SU-DHL-6 (cell line): Measurements from ENCODE around the gene TMEM52.

Experiments
- EZH2phosphoT487 ChIP-seq: fragments of 200-600 bp; sonication (generic), shearing (Covaris generic); conservative IDR thresholded peaks from 2 replicates; pipeline ENCODE4 v1.6.1; 2018; ENCODE audit warnings: mild to moderate bottlenecking, antibody characterized with exemption, low read length, moderate library complexity, mixed read lengths
- TF ChIP-seq, protein P1 (sequence below): fragments of 200-600 bp; sonication (generic); IDR thresholded peaks from one replicate; pipeline ENCODE4 v1.5.1; 2017; ENCODE audit warnings: antibody characterized with exemption, mild to moderate bottlenecking, low read length, moderate library complexity; ENCODE audit not compliant: insufficient read depth, poor library complexity, severe bottlenecking

DNA sequence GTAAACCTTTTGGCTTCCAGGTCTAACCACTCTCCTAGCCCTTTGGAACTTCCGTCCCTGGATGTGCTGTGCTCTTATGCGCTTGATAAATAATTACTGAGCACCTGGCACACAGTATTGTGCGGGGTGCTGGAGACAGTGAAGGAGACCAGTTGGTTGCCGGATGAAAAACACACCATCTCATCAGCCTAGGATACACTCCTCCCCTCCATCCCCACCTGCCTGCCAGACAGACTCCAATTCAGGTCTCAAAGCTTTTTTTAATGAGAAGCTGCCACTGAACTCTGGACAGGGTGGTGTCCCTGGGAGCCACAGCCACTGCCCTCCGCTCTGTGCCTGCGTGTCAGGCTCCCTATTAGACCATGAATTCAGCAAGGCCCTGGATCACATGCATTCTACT, 37.4 kb downstream of the TMEM52 start:
- TF ChIP-seq, protein P1, sequence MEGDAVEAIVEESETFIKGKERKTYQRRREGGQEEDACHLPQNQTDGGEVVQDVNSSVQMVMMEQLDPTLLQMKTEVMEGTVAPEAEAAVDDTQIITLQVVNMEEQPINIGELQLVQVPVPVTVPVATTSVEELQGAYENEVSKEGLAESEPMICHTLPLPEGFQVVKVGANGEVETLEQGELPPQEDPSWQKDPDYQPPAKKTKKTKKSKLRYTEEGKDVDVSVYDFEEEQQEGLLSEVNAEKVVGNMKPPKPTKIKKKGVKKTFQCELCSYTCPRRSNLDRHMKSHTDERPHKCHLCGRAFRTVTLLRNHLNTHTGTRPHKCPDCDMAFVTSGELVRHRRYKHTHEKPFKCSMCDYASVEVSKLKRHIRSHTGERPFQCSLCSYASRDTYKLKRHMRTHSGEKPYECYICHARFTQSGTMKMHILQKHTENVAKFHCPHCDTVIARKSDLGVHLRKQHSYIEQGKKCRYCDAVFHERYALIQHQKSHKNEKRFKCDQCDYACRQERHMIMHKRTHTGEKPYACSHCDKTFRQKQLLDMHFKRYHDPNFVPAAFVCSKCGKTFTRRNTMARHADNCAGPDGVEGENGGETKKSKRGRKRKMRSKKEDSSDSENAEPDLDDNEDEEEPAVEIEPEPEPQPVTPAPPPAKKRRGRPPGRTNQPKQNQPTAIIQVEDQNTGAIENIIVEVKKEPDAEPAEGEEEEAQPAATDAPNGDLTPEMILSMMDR = no peak
- TF ChIP-seq EZH2phosphoT487 = no peak
